Gastrocnemius medialis (tissue), 4 donors: ENCODE results near the gene TUBGCP3. TPM values are rescaled to one million over a fixed set of nuclear protein-coding genes. Genes with fewer than 3 reads are reported as not detected.

Experiments used
- ATAC-seq, 2 donors: fragments of 150-250 bp; one replicate each; pipeline ENCODE4 v1.9.1; 2016
- DNase-seq, 2 donors: peaks; one replicate each; pipeline ENCODE4 v3.0.0-alpha.2; 2019
- H3K27ac ChIP-seq, 4 donors: fragments of 200-600 bp; sonication (generic); 1 replicate in 1 of 4; 2 replicates in 3 of 4; pipeline ENCODE4 v1.5.1; 2016 to 2018; ENCODE audit warnings: mild to moderate bottlenecking in 2 of 4, moderate library complexity in 1 of 4
- H3K27me3 ChIP-seq, 3 donors: fragments of 200-600 bp; sonication (generic) in 2 of 3; 1 replicate in 1 of 3; 2 replicates in 2 of 3; pipeline versions ENCODE4 v1.5.1 to v1.6.0; 2016 to 2019; ENCODE audit warnings: mild to moderate bottlenecking in 1 of 3, moderate library complexity in 1 of 3
- H3K36me3 ChIP-seq, 2 donors: fragments of 200-600 bp; sonication (generic) in 1 of 2; one replicate each; pipeline ENCODE4 v1.5.1; 2017 to 2018
- H3K4me1 ChIP-seq, 2 donors: fragments of 200-600 bp; sonication (generic) in 1 of 2; one replicate each; pipeline ENCODE4 v1.5.1; 2016 to 2017; ENCODE audit warnings: mild to moderate bottlenecking in 2 of 2
- H3K4me3 ChIP-seq, 4 donors: fragments of 200-600 bp; sonication (generic) in 3 of 4; 1 replicate in 1 of 4; 2 replicates in 3 of 4; pipeline ENCODE4 v1.5.1; 2016 to 2019; ENCODE audit warnings: mild to moderate bottlenecking in 2 of 4
- H3K9me3 ChIP-seq, 3 donors: fragments of 200-600 bp; sonication (generic) in 2 of 3; 1 replicate in 1 of 3; 2 replicates in 2 of 3; pipeline ENCODE4 v1.5.1; 2016 to 2019
- POLR2A ChIP-seq, 2 donors: fragments of 450-650 bp; IDR thresholded peaks; one replicate each; pipeline ENCODE4 v1.6.1; 2017; ENCODE audit warnings: antibody characterized with exemption in 2 of 2, mild to moderate bottlenecking in 2 of 2, moderate library complexity in 2 of 2
- in situ Hi-C, 4 donors: fragments of 200-750 bp; cut with MboI; loops; one replicate each; pipeline versions ENCODE4 v1.15.0 to v1.8.0; 2017; ENCODE audit warnings: low sequenced_read_pairs in 4 of 4
- intact Hi-C: fragments of 100-400 bp; cut with DNase I; formaldehyde crosslinking; loops from one replicate; pipeline ENCODE4 v1.15.1; 2023; ENCODE audit warnings: low total_unique reads
- total RNA-seq, 4 donors: library from RNA; depleted of rRNA; stranded (reverse); fragments of >200 nt; gene quantifications; one replicate each; pipeline versions ENCODE4 v1.1.0 to v1.2.3, GENCODE V29; 2016
- TF ChIP-seq, protein P1 (sequence below), 5 experiments: fragments of 450-650 bp in 3 of 5; fragments of 200-600 bp in 2 of 5; sonication (generic) in 2 of 5; IDR thresholded peaks in 4 of 5; conservative IDR thresholded peaks in 1 of 5; 1 replicate in 4 of 5; 2 replicates in 1 of 5; pipeline ENCODE4 v1.5.1; 2016 to 2019; ENCODE audit warnings: antibody characterized with exemption in 5 of 5, mild to moderate bottlenecking in 3 of 5, moderate library complexity in 3 of 5

TUBGCP3 gene
- total RNA-seq, 4 donors from 2014 or later = 10.0 to 14.3 (median 11.0) TPM

DNA sequence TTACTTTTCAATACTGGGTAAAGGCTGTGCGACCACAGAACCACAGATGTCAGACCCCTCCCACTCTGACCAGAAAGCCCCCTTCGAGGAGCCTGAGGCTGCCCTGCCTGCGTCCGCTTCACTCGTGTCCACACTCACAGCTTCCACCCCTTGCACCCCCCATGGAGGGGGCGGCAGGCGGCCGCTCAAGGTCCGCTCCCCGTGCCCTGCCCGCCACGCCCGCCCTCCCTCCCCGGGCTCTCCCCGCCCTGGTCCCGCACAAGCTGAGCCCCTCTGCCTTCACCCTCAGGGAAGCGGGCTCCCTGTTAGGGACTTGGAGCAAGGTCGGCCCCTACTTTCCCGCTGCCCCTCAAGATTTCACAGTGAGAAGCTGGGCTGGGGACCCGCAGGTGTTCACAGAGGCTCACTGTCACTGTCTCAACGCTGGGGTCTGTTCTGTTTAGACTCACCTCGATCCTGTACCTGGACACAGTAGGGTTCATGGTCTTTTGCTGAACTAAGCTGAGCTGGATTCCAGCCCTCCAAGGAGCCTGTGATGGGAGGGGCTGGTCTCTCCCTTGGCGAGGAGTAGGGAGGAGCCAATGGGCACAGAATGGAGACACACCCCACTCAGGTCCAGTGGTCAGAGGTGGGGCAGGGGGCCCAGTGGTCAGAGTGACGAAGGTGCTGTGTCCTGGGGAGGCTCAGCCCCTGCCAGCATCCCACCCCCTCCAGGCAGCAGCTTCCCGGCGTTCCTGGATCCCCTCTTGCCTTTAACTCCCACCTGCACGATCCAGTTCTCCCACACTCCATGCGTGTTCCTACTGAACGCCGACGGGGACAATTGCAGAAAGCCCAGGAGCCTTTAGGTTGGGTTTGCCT, 142.3 kb downstream of the TUBGCP3 start:
- intact Hi-C loops = loop anchor here (10.0 kb wide), 1 partner anchor 971 kb away; no protein-coding TSS in a partner anchor
- H3K36me3 ChIP-seq = no peaks in the 10 kb centered on the region

DNA sequence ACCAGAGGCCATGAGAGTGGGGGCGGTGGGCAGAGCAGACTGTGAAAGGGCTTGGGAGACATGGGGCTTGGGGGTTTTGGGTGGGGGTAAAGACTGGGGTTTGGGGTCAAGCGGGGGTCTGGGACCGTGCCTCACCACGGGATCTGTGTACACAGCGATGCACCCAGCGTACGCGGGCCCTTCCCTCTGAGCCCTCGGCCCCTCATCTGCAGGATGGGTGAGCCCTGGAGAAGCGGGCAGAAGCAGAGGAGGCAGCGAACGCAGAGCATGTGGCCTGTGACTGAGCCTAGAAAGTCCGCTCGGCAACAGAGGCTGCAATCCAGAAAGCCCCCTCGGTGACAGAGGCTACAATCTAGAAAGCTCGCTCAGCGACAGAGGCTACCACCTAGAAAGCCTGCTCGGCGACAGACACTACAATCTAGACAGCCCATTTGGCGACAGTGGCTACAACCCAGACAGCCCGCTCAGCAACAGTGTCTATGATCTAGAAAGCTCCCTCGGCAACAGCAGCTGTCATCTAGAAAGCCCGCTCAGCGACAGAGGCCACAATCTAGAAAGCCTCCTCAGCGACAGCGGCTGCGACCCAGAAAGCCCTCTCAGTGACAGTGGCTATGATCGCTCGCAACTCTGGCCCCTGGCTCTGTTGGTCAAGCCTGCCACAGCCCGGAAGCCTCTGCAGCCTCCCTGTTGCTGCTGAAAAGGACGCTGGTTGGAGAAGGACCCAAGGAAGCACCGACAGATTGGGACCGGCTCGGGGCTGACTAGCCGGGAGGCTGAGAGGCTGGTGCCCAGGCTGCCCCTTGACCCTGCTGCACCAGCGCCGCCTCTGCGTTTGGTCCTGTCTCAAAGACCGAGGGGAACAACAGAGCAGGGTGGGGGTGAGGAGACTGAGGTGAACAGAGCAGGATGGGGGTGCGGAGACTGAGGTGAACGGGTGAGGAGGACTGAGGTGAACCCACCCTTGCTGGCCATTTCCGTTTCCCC, 143.2 kb downstream of the TUBGCP3 start:
- peaks cover 13 to 29% (median 18%) of the 10 kb centered on the region in 3 donors for H3K27me3 ChIP-seq
- DNase-seq = no peak
- in situ Hi-C loops = loop anchor here in 2 of 4 donors (10.0 to 25.0 kb wide), 2 partner anchors 970 to 982 kb away; no protein-coding TSS in a partner anchor

More for the DNA sequence above, 142.3 kb downstream of the TUBGCP3 start:
- in situ Hi-C loops = loop anchor here in 2 of 4 donors (10.0 to 25.0 kb wide), 2 partner anchors 971 to 983 kb away; no protein-coding TSS in a partner anchor
- Histone ChIP-seq H3K27ac (no peak overlapping the region), H3K27me3 (peaks cover 13 to 29% (median 18%) of the 10 kb centered on the region in 3 donors), H3K4me3 (no peak overlapping the region), H3K9me3 (no peaks in the 10 kb centered on the region), H3K4me1 (no peaks in the 10 kb centered on the region)
- TF ChIP-seq POLR2A (IDR thresholded peaks at IDR 0.05) = no peak
- TF ChIP-seq, protein P1, sequence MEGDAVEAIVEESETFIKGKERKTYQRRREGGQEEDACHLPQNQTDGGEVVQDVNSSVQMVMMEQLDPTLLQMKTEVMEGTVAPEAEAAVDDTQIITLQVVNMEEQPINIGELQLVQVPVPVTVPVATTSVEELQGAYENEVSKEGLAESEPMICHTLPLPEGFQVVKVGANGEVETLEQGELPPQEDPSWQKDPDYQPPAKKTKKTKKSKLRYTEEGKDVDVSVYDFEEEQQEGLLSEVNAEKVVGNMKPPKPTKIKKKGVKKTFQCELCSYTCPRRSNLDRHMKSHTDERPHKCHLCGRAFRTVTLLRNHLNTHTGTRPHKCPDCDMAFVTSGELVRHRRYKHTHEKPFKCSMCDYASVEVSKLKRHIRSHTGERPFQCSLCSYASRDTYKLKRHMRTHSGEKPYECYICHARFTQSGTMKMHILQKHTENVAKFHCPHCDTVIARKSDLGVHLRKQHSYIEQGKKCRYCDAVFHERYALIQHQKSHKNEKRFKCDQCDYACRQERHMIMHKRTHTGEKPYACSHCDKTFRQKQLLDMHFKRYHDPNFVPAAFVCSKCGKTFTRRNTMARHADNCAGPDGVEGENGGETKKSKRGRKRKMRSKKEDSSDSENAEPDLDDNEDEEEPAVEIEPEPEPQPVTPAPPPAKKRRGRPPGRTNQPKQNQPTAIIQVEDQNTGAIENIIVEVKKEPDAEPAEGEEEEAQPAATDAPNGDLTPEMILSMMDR (IDR thresholded peaks at IDR 0.05 in 4 of 5, conservative IDR thresholded peaks at IDR 0.05 in 1 of 5) = no peak
- no peak for DNase-seq
- no peak for ATAC-seq

DNA sequence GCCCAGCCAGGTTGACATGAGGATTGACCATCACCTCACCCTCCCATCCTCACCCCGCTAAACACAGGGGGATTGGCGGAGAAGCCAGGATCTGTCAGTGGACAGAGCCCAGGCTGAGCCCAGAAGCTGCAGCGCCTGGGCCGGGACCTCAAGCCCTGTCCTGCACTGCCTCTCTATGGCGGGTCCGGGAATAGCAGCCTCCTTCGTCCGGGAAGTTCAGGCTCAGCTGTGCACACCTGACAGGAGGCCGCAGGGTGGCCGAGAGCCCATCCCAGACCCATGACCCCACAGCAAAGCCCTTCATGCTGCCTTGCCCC, 144.0 kb downstream of the TUBGCP3 start:
- in situ Hi-C loops = loop anchor here in 2 of 4 donors (10.0 to 25.0 kb wide), 2 partner anchors 969 to 982 kb away; no protein-coding TSS in a partner anchor
- no peak for DNase-seq

More for the DNA sequence above, 143.2 kb downstream of the TUBGCP3 start:
- intact Hi-C loops = loop anchor here (10.0 kb wide), 1 partner anchor 970 kb away; no protein-coding TSS in a partner anchor
- Histone ChIP-seq H3K4me3 (no peak overlapping the region), H3K4me1 (no peaks in the 10 kb centered on the region), H3K27ac (no peak overlapping the region), H3K9me3 (no peaks in the 10 kb centered on the region), H3K36me3 (no peaks in the 10 kb centered on the region)
- no peak for ATAC-seq
- TF ChIP-seq, protein P1 (IDR thresholded peaks at IDR 0.05 in 4 of 5, conservative IDR thresholded peaks at IDR 0.05 in 1 of 5) = no peak
- no peak for TF ChIP-seq POLR2A (IDR thresholded peaks at IDR 0.05)

More for the DNA sequence above, 144.0 kb downstream of the TUBGCP3 start:
- Histone ChIP-seq H3K36me3 (no peaks in the 10 kb centered on the region), H3K27me3 (peaks cover 13 to 29% (median 18%) of the 10 kb centered on the region in 3 donors), H3K9me3 (peaks cover 0 to under 1% (median 0%) of the 10 kb centered on the region in 3 donors), H3K4me3 (no peak overlapping the region), H3K27ac (no peak overlapping the region), H3K4me1 (no peaks in the 10 kb centered on the region)
- TF ChIP-seq, protein P1 (IDR thresholded peaks at IDR 0.05 in 4 of 5, conservative IDR thresholded peaks at IDR 0.05 in 1 of 5) = peak; percentile 28 to 66 (median 56)
- TF ChIP-seq POLR2A (IDR thresholded peaks at IDR 0.05) = no peak
- ATAC-seq = no peak
- intact Hi-C loops = loop anchor here (10.0 kb wide), 1 partner anchor 969 kb away; no protein-coding TSS in a partner anchor
